T-helper 9 cell (primary cell): Measurements from ENCODE around the gene SAMD4A.

Experiments
- DNase-seq: peaks from one replicate; pipeline ENCODE4 v3.0.0-alpha.2; 2020

Gene SAMD4A

GRCh38 chr14:54567224-54567638 is 303 bp downstream of the SAMD4A start:
- no peak for DNase-seq

- peak; percentile 27 for DNase-seq
Observed at GRCh38 chr14:54567639-54568561, 972 bp downstream of the SAMD4A start.

- no peak for DNase-seq
Observed at GRCh38 chr14:54568821-54569595, 2.1 kb downstream of the SAMD4A start.

GRCh38 chr14:54570047-54570446 is 3.1 kb downstream of the SAMD4A start:
- no peak for DNase-seq

- no peak for DNase-seq
Observed at GRCh38 chr14:54570631-54571415, 3.9 kb downstream of the SAMD4A start.

- no peak for DNase-seq
Observed at GRCh38 chr14:54572316-54572715, 5.4 kb downstream of the SAMD4A start.

GRCh38 chr14:54574528-54574927 is 7.6 kb downstream of the SAMD4A start:
- no peak for DNase-seq

GRCh38 chr14:54577494-54577893 is 10.6 kb downstream of the SAMD4A start:
- no peak for DNase-seq

- DNase-seq: no peak
Observed at GRCh38 chr14:54577977-54578376, 11.0 kb downstream of the SAMD4A start.

GRCh38 chr14:54579621-54580020 is 12.7 kb downstream of the SAMD4A start:
- no peak for DNase-seq

- DNase-seq: no peak
Observed at GRCh38 chr14:54580933-54581332, 14.0 kb downstream of the SAMD4A start.

- DNase-seq: no peak
Observed at GRCh38 chr14:54582334-54582733, 15.4 kb downstream of the SAMD4A start.

GRCh38 chr14:54584097-54584496 is 17.2 kb downstream of the SAMD4A start:
- no peak for DNase-seq

GRCh38 chr14:54585214-54585613 is 18.3 kb downstream of the SAMD4A start:
- no peak for DNase-seq

GRCh38 chr14:54589076-54589475 is 22.1 kb downstream of the SAMD4A start:
- no peak for DNase-seq

GRCh38 chr14:54589843-54590242 is 22.9 kb downstream of the SAMD4A start:
- DNase-seq: no peak

- no peak for DNase-seq
Observed at GRCh38 chr14:54590481-54590880, 23.6 kb downstream of the SAMD4A start.

- no peak for DNase-seq
Observed at GRCh38 chr14:54591461-54591860, 24.5 kb downstream of the SAMD4A start.

GRCh38 chr14:54591866-54592265 is 24.9 kb downstream of the SAMD4A start:
- DNase-seq: no peak

GRCh38 chr14:54593860-54594259 is 26.9 kb downstream of the SAMD4A start:
- no peak for DNase-seq

- no peak for DNase-seq
Observed at GRCh38 chr14:54594537-54594936, 27.6 kb downstream of the SAMD4A start.

- no peak for DNase-seq
Observed at GRCh38 chr14:54597795-54598443, 31.0 kb downstream of the SAMD4A start.
